Measurements from ENCODE around the gene BRD1. TPM values are rescaled to one million over a fixed set of nuclear protein-coding genes. Genes with fewer than 3 reads are reported as not detected.
"Not testable (repeated sequence)": the region's sequence is repeated elsewhere in the genome, so short reads cannot be mapped to it uniquely, and the experiment has no call there.

Gene BRD1
- total RNA-seq, 4 donors from 2014 or later: 21.0 to 57.3 (median 33.8) TPM

DNA sequence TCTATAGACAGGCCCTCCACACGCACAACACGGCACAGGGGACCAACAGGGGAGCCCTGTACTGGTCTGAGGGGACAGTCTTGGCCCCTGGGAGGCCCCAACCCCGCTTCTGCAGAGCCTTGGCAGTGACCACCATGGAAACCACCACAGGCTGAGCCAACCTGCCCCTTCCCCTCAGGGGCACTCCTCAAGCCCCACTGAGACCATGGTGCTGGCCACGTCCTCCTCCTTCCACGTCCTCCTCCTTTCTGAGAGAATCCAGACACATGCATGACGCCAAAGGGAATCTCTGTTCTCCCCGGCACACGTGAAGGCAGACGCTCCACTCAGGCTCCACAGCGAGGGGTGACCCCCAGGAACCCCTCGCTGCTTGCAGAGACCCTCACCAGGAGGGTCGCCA is 2.7 kb downstream of the BRD1 start:
- DNase-seq (ENCODE audit: low spot score) (no peak), ATAC-seq (ENCODE audit: low FRiP score) (no peak)
- TF ChIP-seq, protein P1, sequence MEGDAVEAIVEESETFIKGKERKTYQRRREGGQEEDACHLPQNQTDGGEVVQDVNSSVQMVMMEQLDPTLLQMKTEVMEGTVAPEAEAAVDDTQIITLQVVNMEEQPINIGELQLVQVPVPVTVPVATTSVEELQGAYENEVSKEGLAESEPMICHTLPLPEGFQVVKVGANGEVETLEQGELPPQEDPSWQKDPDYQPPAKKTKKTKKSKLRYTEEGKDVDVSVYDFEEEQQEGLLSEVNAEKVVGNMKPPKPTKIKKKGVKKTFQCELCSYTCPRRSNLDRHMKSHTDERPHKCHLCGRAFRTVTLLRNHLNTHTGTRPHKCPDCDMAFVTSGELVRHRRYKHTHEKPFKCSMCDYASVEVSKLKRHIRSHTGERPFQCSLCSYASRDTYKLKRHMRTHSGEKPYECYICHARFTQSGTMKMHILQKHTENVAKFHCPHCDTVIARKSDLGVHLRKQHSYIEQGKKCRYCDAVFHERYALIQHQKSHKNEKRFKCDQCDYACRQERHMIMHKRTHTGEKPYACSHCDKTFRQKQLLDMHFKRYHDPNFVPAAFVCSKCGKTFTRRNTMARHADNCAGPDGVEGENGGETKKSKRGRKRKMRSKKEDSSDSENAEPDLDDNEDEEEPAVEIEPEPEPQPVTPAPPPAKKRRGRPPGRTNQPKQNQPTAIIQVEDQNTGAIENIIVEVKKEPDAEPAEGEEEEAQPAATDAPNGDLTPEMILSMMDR (IDR thresholded peaks at IDR 0.05): no peak

DNA sequence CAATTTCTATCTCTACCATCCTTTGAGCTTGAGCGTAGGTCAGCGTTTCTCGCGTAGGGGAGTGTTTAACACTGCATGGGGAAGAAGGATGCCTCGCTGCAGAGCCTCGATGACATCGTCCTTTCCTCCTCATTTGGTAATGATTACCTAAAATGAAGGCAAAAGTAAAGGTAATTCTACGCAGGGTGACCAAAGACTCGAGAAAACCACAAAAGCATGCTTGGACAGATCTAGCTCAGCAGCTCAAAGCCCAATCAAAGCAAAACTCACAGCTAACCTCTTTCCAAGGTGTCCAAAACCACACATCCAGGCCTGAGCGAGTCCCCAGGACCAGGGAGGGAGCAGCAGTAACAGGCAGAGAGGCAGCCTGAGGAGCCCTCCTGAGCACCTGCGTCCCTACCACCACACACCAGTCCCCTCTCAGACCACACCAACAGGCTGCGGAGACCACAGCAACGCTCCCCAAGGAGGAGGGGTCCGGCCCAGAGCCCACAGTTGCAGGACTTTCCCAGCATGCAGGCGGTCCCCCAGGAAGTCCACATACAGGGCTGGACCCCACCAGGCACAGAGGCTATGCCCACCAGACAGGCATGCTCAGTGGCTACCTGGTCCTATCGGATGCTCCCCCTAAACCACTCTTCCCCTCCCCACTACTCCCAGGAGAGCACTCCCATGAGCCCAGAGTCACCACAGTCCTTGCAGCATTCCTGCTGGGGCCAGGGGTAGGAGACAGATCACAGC is 3.3 kb downstream of the BRD1 start:
- no peak for ATAC-seq (ENCODE audit: low FRiP score)
- no peak for DNase-seq (ENCODE audit: low spot score)
- TF ChIP-seq, protein P1 (IDR thresholded peaks at IDR 0.05): no peak

DNA sequence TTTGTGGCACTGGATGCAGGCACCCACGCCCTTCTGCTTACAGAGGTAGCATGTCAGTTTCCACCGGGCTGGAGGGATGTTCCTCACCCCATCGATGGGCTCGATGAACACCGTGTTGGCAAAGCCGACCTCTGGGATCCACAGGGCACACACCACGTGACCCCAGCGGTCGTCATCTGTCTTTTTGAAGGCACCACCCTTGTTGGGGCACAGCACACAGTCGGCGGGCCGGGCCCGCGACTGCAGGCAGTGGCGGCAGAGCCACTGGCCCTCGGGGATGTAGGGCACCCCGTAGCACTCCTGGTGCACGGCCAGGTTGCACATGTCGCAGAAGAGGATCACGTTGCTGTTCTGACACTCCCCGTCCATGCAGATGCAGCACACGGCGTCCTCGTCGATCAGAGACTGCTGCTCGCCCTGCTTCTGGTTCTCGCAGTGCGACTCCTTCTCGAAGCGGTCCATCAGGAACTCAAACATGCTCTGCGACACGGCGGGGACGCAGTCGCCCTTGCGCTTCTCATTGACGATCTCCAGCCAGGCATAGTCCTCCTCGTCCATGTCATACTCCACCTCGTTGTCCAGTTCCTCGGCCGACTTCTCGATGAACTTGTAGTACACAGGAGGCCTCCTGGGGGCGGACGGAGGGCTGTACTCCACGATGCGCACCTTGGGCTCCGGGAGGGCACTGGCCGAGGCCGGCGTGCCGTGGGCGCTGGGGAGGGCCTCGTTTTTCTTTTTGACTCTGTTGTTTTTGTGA is 4.2 kb downstream of the BRD1 start:
- ATAC-seq (ENCODE audit: low FRiP score) (no peak), DNase-seq (ENCODE audit: low spot score) (no peak)
- TF ChIP-seq, protein P1 (IDR thresholded peaks at IDR 0.05): no peak

DNA sequence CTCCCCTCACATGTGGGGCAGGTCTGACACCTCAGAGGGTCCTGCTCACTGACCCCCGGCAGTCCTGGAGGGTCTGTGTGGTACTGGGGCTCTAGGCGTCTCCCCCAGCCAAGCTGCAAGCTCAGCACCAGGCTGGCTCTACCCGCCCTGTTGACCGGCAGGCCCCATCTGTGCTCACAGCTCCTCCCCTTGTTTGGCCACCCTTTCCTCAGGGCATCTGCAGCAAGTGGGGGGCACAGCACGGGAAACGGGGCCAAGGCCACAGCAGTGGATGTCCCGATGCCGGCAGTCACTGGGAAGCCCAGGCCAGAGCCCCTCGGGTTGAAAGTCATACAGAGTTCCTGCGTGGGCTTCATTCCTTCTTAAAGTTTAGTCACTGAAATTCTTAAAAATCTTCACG is 5.9 kb downstream of the BRD1 start:
- not testable (repeated sequence) for ATAC-seq (ENCODE audit: low FRiP score); DNase-seq (ENCODE audit: low spot score)

DNA sequence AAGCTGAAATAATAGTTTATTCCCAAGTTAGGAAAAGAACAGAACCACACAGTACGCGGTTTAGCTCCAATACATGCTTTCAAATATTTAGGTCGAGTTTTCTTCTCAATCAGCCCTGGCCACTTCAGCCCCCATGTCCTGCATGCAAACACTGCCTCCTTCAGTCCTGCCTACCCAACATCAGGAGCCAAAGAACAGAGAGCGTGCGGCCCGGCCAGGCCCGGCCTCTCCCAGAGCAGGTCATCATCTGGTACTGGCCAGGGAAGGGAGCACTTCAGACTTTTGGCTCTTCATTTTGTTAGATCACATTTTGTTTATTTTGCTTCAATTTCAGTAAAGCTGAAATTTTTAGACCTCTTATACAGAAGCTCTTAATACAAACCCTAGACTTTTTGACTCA is 6.7 kb downstream of the BRD1 start:
- DNase-seq (ENCODE audit: low spot score) (no peak), ATAC-seq (ENCODE audit: low FRiP score) (no peak)
- TF ChIP-seq, protein P1 (IDR thresholded peaks at IDR 0.05): no peak

DNA sequence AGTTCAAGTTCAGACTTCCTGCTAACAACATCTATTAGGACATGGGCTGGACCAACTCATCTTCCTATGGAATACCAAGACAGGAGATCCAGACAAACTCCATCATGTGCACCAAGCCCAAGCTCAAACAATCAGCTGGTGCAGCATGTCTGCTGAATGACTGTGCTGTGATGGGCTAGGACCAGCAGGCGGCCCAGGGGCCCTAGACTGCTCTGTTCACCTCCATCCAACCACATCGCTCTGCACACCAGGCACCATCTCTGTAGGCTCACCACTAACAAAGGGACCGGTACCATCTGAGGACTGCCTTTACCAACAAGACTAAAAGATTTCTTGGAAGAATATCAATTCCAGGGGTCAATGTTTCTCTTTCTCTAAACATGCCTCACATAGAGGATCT is 10.3 kb downstream of the BRD1 start:
- DNase-seq (ENCODE audit: low spot score): no peak
- no peak for ATAC-seq (ENCODE audit: low FRiP score)
- TF ChIP-seq, protein P1 (IDR thresholded peaks at IDR 0.05): no peak

DNA sequence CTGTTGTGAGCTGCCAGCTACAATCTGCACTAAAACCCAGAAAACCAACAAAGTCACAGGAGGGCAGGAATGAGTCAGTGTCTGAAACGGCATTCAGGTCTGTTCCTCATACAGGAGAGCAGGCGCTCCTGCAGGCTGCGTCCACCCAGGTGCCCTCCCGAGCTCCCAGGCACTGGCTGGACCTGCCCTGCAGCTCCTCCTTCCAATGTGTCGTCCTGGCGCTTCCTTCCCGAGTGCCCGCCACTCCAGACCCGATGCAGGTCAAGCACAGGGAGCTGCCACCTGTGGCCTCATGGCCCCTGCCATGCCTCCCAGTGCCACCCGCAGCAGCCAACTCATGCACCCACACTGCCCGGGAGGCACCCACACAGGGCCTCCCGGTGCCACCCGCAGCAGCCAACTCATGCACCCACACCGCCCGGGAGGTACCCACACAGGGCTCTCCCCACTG is 12.0 kb downstream of the BRD1 start:
- DNase-seq (ENCODE audit: low spot score) (no peak), ATAC-seq (ENCODE audit: low FRiP score) (no peak)

More for the DNA sequence above, 12.0 kb downstream of the BRD1 start:
- TF ChIP-seq, protein P1 (IDR thresholded peaks at IDR 0.05): no peak

All from omental fat pad (tissue), 4 donors.